Retinal pigment epithelial cell (primary cell): ENCODE results near the gene DYRK1B.

Source experiments
- DNase-seq: peaks from one replicate; pipeline ENCODE4 v3.0.0-alpha.2; 2010; ENCODE audit warnings: low read depth
- H3K4me3 ChIP-seq: 2 replicates; pipeline ENCODE4 v1.5.1; 2011; ENCODE audit warnings: mild to moderate bottlenecking, low read length, control low read depth, moderate library complexity
- CTCF ChIP-seq: conservative IDR thresholded peaks from 2 replicates; pipeline ENCODE4 v1.5.1; 2011; ENCODE audit warnings: low read depth, low read length, control low read depth, inconsistent platforms

DYRK1B gene

GRCh38 chr19:39837978-39838377 lies 4.0 kb upstream of the DYRK1B start:
- H3K4me3 ChIP-seq, result no peak overlapping the region
- DNase-seq, result no peak
- TF ChIP-seq CTCF, result no peak

GRCh38 chr19:39834287-39834841 lies 402 bp upstream of the DYRK1B start:
- H3K4me3 ChIP-seq, result no peak overlapping the region
- no peak for DNase-seq
- no peak for TF ChIP-seq CTCF

- peak overlapping the region; percentile 80 for H3K4me3 ChIP-seq
- no peak for TF ChIP-seq CTCF
- DNase-seq, result no peak
Measured at GRCh38 chr19:39833160-39833463, 850 bp downstream of the DYRK1B start.

GRCh38 chr19:39832341-39833083 lies 1.4 kb downstream of the DYRK1B start:
- H3K4me3 ChIP-seq, result peak overlapping the region; percentile 80
- no peak for DNase-seq
- no peak for TF ChIP-seq CTCF

- H3K4me3 ChIP-seq, result no peak overlapping the region
- DNase-seq, result no peak
- TF ChIP-seq CTCF, result no peak
Measured at GRCh38 chr19:39831679-39832078, 2.3 kb downstream of the DYRK1B start.

GRCh38 chr19:39830847-39831246 lies 3.1 kb downstream of the DYRK1B start:
- no peak for TF ChIP-seq CTCF
- DNase-seq, result no peak
- no peak overlapping the region for H3K4me3 ChIP-seq

- TF ChIP-seq CTCF, result no peak
- H3K4me3 ChIP-seq, result no peak overlapping the region
Measured at GRCh38 chr19:39830406-39830805, 3.6 kb downstream of the DYRK1B start.

More at GRCh38 chr19:39830406-39830805, 3.6 kb downstream of the DYRK1B start:
- DNase-seq, result no peak
